Osteoblast (primary cell): Measurements from ENCODE around the gene DIAPH2. TPM values are rescaled to one million over a fixed set of nuclear protein-coding genes. Genes with fewer than 3 reads are reported as not detected.

Source experiments
- DNase-seq: peaks from one replicate; pipeline ENCODE4 v3.0.0; 2011; ENCODE audit warnings: low spot score, mixed read lengths; ENCODE audit not compliant: insufficient read length; ENCODE audit errors: missing footprints
- H2AFZ ChIP-seq: 2 replicates; pipeline ENCODE4 v1.6.0; 2011; ENCODE audit warnings: mild to moderate bottlenecking, low read length
- H3K27ac ChIP-seq: 2 replicates; pipeline ENCODE4 v1.5.1; 2011; ENCODE audit warnings: mild to moderate bottlenecking, low read depth, low read length, moderate library complexity
- H3K27me3 ChIP-seq: 2 replicates; pipeline ENCODE4 v1.6.0; 2012; ENCODE audit warnings: mild to moderate bottlenecking, control low read depth, inconsistent platforms, low read length, moderate library complexity; ENCODE audit not compliant: insufficient read depth
- H3K36me3 ChIP-seq: 2 replicates; pipeline ENCODE4 v1.5.1; 2011; ENCODE audit warnings: mild to moderate bottlenecking, low read length, control low read depth, moderate library complexity; ENCODE audit not compliant: insufficient read depth
- H3K4me1 ChIP-seq: 2 replicates; pipeline ENCODE4 v1.5.1; 2011; ENCODE audit warnings: mild to moderate bottlenecking, low read length, control low read depth, moderate library complexity; ENCODE audit not compliant: insufficient read depth
- H3K4me2 ChIP-seq: 2 replicates; pipeline ENCODE4 v1.6.0; 2011; ENCODE audit warnings: mild to moderate bottlenecking, low read length; ENCODE audit not compliant: insufficient read depth
- H3K4me3 ChIP-seq: fragments of 200-600 bp; sonication (generic); 3 replicates; pipeline ENCODE4 v1.5.1; 2012; ENCODE audit warnings: mild to moderate bottlenecking, low read length, inconsistent platforms; ENCODE audit not compliant: insufficient read depth
- H3K79me2 ChIP-seq: 2 replicates; pipeline ENCODE4 v1.6.0; 2012; ENCODE audit warnings: mild to moderate bottlenecking, low read length, control low read depth, inconsistent platforms; ENCODE audit not compliant: insufficient read depth
- H3K9me3 ChIP-seq: 2 replicates; pipeline ENCODE4 v1.5.1; 2011; ENCODE audit warnings: low read depth, low read length, control low read depth
- H4K20me1 ChIP-seq: 2 replicates; pipeline ENCODE4 v1.6.0; 2012; ENCODE audit warnings: mild to moderate bottlenecking, low read length, control low read depth; ENCODE audit not compliant: insufficient read depth
- total RNA-seq: library from RNA; depleted of rRNA; stranded (reverse); fragments of >200 nt; gene quantifications from 2 replicates; pipeline ENCODE4 v1.2.3, GENCODE V29; 2012
- TF ChIP-seq, protein P1 (sequence below): IDR thresholded peaks from 2 replicates; pipeline ENCODE4 v1.5.1; 2011; ENCODE audit warnings: mild to moderate bottlenecking, low read depth, low read length, moderate library complexity; ENCODE audit errors: extremely low read depth

The DIAPH2 gene
- total RNA-seq, 1 donor: 21.0 TPM

DNA sequence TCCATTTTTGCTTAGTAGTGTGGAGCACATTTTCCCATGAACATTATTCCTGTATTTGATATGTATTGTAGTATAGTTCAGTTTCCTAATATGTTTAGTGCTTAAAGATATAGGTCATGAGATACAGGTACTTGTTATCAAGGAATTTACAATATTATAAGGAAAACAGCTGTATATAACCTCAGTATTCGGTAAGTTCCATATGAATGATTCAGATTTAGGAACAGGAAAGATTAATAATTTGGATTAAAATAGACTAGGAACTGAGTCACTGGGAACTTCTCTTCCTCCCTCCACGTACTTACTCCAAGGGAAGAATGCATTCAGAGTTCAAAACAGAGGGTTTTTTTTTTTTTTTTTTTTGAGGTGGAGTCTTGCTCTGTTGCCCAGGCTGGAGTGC, 20.0 kb downstream of the DIAPH2 start:
- Histone ChIP-seq H3K9me3 (no peaks in the 10 kb centered on the region), H3K4me1 (no peaks in the 10 kb centered on the region), H3K79me2 (peaks cover 3% of the 10 kb centered on the region), H3K4me3 (no peak overlapping the region), H3K36me3 (no peaks in the 10 kb centered on the region), H3K27me3 (no peaks in the 10 kb centered on the region), H3K27ac (no peak overlapping the region), H4K20me1 (no peaks in the 10 kb centered on the region), H3K4me2 (no peak overlapping the region), H2AFZ (no peak overlapping the region)
- TF ChIP-seq, protein P1, sequence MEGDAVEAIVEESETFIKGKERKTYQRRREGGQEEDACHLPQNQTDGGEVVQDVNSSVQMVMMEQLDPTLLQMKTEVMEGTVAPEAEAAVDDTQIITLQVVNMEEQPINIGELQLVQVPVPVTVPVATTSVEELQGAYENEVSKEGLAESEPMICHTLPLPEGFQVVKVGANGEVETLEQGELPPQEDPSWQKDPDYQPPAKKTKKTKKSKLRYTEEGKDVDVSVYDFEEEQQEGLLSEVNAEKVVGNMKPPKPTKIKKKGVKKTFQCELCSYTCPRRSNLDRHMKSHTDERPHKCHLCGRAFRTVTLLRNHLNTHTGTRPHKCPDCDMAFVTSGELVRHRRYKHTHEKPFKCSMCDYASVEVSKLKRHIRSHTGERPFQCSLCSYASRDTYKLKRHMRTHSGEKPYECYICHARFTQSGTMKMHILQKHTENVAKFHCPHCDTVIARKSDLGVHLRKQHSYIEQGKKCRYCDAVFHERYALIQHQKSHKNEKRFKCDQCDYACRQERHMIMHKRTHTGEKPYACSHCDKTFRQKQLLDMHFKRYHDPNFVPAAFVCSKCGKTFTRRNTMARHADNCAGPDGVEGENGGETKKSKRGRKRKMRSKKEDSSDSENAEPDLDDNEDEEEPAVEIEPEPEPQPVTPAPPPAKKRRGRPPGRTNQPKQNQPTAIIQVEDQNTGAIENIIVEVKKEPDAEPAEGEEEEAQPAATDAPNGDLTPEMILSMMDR: no peak
- no peak for DNase-seq

DNA sequence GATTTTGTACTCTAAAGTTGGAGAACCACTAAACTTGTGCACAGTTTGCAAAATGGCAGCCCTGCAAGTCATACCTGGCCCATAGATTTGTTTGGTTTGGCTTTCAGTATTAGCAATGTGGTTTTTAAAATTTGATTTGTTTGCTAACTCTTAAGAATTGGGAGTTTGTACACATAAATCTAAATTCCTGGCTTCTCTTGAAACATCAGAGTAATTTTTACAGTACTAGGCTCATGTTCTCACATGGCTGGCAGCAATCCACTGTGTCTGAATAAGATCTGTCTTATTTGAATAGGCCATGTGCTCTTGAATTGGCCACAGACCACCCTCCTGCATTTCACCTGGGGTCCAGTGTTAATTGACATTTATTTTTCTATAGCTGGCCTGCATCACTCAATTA, 21.3 kb downstream of the DIAPH2 start:
- no peak overlapping the region for H3K4me3 ChIP-seq
- peaks cover 3% of the 10 kb centered on the region for H3K79me2 ChIP-seq
- no peak overlapping the region for H2AFZ ChIP-seq
- peak; percentile 35 for DNase-seq
- H3K4me2 ChIP-seq: no peak overlapping the region
- no peaks in the 10 kb centered on the region for H3K9me3 ChIP-seq
- H3K36me3 ChIP-seq: no peaks in the 10 kb centered on the region
- H3K4me1 ChIP-seq: no peaks in the 10 kb centered on the region
- TF ChIP-seq, protein P1: no peak
- no peaks in the 10 kb centered on the region for H4K20me1 ChIP-seq
- H3K27ac ChIP-seq: no peak overlapping the region
- no peaks in the 10 kb centered on the region for H3K27me3 ChIP-seq

DNA sequence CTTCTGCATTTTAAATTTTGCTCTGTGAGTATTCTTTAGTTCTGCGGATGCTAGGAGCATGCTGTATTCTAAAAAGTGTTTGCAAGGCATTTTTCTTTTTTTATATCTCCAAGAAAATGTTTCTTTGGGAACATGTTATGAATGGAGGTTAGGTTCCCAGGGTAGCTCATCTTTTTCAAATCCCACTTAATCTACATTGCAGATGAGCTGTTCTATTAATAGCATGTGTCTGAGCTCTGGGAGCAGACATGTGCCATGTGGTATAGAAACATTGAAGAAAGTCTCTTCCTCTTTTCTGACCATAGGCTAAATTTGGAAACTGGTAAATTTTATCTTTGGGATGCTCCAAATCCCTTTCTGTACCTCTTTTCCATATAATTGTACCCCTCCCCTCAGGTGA, 23.2 kb downstream of the DIAPH2 start:
- no peak overlapping the region for H3K4me3 ChIP-seq
- no peak overlapping the region for H3K4me2 ChIP-seq
- H3K27ac ChIP-seq: no peak overlapping the region
- H3K4me1 ChIP-seq: no peaks in the 10 kb centered on the region
- no peaks in the 10 kb centered on the region for H3K36me3 ChIP-seq
- TF ChIP-seq, protein P1: no peak
- H2AFZ ChIP-seq: no peak overlapping the region
- H3K27me3 ChIP-seq: no peaks in the 10 kb centered on the region
- H3K9me3 ChIP-seq: no peaks in the 10 kb centered on the region
- peaks cover under 1% of the 10 kb centered on the region for H3K79me2 ChIP-seq
- peak; percentile 26 for DNase-seq
- H4K20me1 ChIP-seq: no peaks in the 10 kb centered on the region

DNA sequence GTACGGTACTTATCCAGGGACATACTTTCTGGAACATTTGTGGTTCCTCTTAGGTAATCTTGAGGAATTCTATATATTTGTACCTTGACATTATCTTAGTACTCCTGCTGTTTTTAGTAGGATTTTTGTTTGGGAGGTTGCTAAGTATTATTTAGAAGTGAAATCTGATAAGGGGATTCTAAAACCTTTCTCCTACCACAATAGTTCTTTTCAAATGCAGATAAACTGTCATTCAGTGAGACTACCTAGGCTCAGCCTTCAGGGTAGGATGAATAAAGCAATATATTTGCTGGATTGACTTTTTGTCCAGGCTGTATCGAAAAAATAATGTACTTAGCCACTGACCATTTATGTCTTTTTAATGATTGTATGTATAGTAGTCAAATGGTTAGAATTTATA, 25.4 kb downstream of the DIAPH2 start:
- Histone ChIP-seq H3K79me2 (no peaks in the 10 kb centered on the region), H3K36me3 (no peaks in the 10 kb centered on the region), H3K27ac (no peak overlapping the region), H3K4me1 (no peaks in the 10 kb centered on the region), H3K4me2 (no peak overlapping the region), H2AFZ (no peak overlapping the region), H3K4me3 (no peak overlapping the region), H3K9me3 (no peaks in the 10 kb centered on the region), H4K20me1 (no peaks in the 10 kb centered on the region), H3K27me3 (no peaks in the 10 kb centered on the region)
- TF ChIP-seq, protein P1: no peak
- DNase-seq: no peak
